PC-9 (cell line): Measurements from ENCODE around the gene SLC48A1. TPM values are rescaled to one million over a fixed set of nuclear protein-coding genes. Genes with fewer than 3 reads are reported as not detected.

ENCODE experiments used
- BruUV-seq: library from RNA; stranded (reverse); fragments of 400-500 nt; replicated peaks from 2 replicates; lab custom pipeline; 2021; lab: Mats Ljungman, UMichigan
- CTCF ChIA-PET: fragments of 300-600 bp; sonication (Branson Sonifier 250); formaldehyde crosslinking; loops from one replicate; lab custom pipeline; 2022; ENCODE audit warnings: antibody characterized with exemption; lab: Charles Lee
- POLR2A ChIA-PET: fragments of 300-600 bp; sonication (Branson Sonifier 250); formaldehyde crosslinking; loops from one replicate; lab custom pipeline; 2022; ENCODE audit warnings: antibody characterized with exemption; ENCODE audit not compliant: unreplicated experiment; lab: Charles Lee
- DNase-seq, 2 experiments: peaks; one replicate each; pipeline versions ENCODE4 v3.0.0 to v3.0.0-alpha.2; 2015 to 2022; ENCODE audit warnings: mixed read lengths in 1 of 2
- H2AFZ ChIP-seq: fragments of 200-600 bp; sonication (generic); 2 replicates; pipeline ENCODE4 v1.8.1; 2017; ENCODE audit warnings: antibody characterized with exemption
- H3F3A ChIP-seq: fragments of 200-600 bp; sonication (generic); 2 replicates; pipeline ENCODE4 v1.8.1; 2017; ENCODE audit warnings: antibody characterized with exemption, mild to moderate bottlenecking, low read depth; ENCODE audit not compliant: insufficient read depth
- H3K27ac ChIP-seq: fragments of 200-600 bp; sonication (generic); 2 replicates; pipeline ENCODE4 v1.6.1; 2016; ENCODE audit warnings: mixed run types
- H3K27me3 ChIP-seq: fragments of 200-600 bp; sonication (generic); 2 replicates; pipeline ENCODE4 v1.6.1; 2016; ENCODE audit warnings: low read depth, mixed run types; ENCODE audit not compliant: insufficient read depth
- H3K36me3 ChIP-seq: fragments of 200-600 bp; sonication (generic); 2 replicates; pipeline ENCODE4 v1.6.1; 2016; ENCODE audit warnings: low read depth, mixed run types
- H3K4me1 ChIP-seq: fragments of 200-600 bp; sonication (generic); replicated peaks from 2 replicates; pipeline ENCODE4 v1.6.1; 2016; ENCODE audit warnings: mixed run types; ENCODE audit not compliant: insufficient read depth
- H3K4me2 ChIP-seq: fragments of 200-600 bp; sonication (generic); 2 replicates; pipeline ENCODE4 v1.6.1; 2017; ENCODE audit warnings: mixed run types
- H3K4me3 ChIP-seq: fragments of 200-600 bp; sonication (generic); 2 replicates; pipeline ENCODE4 v1.6.1; 2016; ENCODE audit warnings: mixed run types
- H3K79me2 ChIP-seq: fragments of 200-600 bp; sonication (generic); 2 replicates; pipeline ENCODE4 v1.6.1; 2017; ENCODE audit warnings: low read depth, mixed run types
- H3K9me2 ChIP-seq: fragments of 200-600 bp; sonication (generic); 2 replicates; pipeline ENCODE4 v1.8.1; 2017; ENCODE audit warnings: mild to moderate bottlenecking; ENCODE audit not compliant: insufficient read depth
- H3K9me3 ChIP-seq: fragments of 200-600 bp; sonication (generic); 2 replicates; pipeline ENCODE4 v1.8.1; 2016; ENCODE audit warnings: low read depth; ENCODE audit not compliant: insufficient read depth
- H4K20me1 ChIP-seq: fragments of 200-600 bp; sonication (generic); 2 replicates; pipeline ENCODE4 v1.8.1; 2017; ENCODE audit not compliant: insufficient read depth
- EZH2 ChIP-seq: fragments of 200-600 bp; sonication (generic); IDR thresholded peaks from 2 replicates; pipeline ENCODE4 v1.8.0; 2017; ENCODE audit warnings: antibody characterized with exemption, low read depth
- intact Hi-C: fragments of 100-400 bp; cut with micrococcal nuclease; formaldehyde crosslinking; loops from one replicate; pipeline ENCODE4 v1.10.0; 2022; ENCODE audit not compliant: unreplicated experiment
- total RNA-seq: library from RNA; stranded (reverse); gene quantifications from 2 replicates; pipeline ENCODE4 v1.2.3, GENCODE V29; 2021
- TF ChIP-seq, protein P1 (sequence below): fragments of 200-600 bp; sonication (generic); conservative IDR thresholded peaks from 2 replicates; pipeline ENCODE4 v1.6.1; 2017; ENCODE audit warnings: mixed run types, antibody characterized with exemption, mild to moderate bottlenecking, moderate library complexity

The SLC48A1 gene
- total RNA-seq, 1 experiment from 2014 or later, result 108 TPM

GRCh38 chr12:47736877-47737676 is 36.0 kb upstream of the SLC48A1 start:
- Histone ChIP-seq H3K36me3 (no peaks in the 10 kb centered on the region), H4K20me1 (no peaks in the 10 kb centered on the region), H3K4me2 (no peak overlapping the region), H3K9me3 (no peaks in the 10 kb centered on the region), H3K79me2 (no peaks in the 10 kb centered on the region), H3K4me3 (no peak overlapping the region), H3K4me1 (peaks cover 8% of the 10 kb centered on the region; the same call in 1 of the 2 replicates), H3K27me3 (no peaks in the 10 kb centered on the region), H3F3A (peaks cover 5% of the 10 kb centered on the region), H2AFZ (no peak overlapping the region), H3K9me2 (no peaks in the 10 kb centered on the region), H3K27ac (no peak overlapping the region)
- POLR2A ChIA-PET, result interaction anchor here (0.6 kb wide), 1 partner anchor 460 kb away, joined by 3 read pairs; no protein-coding TSS in a partner anchor
- CTCF ChIA-PET, result interaction anchor here (1.0 kb wide), 2 partner anchors 29 to 101 kb away, joined by 3 read pairs; no protein-coding TSS in a partner anchor
- BruUV-seq, result no TSS peak
- TF ChIP-seq EZH2, result no peak
- TF ChIP-seq, protein P1, sequence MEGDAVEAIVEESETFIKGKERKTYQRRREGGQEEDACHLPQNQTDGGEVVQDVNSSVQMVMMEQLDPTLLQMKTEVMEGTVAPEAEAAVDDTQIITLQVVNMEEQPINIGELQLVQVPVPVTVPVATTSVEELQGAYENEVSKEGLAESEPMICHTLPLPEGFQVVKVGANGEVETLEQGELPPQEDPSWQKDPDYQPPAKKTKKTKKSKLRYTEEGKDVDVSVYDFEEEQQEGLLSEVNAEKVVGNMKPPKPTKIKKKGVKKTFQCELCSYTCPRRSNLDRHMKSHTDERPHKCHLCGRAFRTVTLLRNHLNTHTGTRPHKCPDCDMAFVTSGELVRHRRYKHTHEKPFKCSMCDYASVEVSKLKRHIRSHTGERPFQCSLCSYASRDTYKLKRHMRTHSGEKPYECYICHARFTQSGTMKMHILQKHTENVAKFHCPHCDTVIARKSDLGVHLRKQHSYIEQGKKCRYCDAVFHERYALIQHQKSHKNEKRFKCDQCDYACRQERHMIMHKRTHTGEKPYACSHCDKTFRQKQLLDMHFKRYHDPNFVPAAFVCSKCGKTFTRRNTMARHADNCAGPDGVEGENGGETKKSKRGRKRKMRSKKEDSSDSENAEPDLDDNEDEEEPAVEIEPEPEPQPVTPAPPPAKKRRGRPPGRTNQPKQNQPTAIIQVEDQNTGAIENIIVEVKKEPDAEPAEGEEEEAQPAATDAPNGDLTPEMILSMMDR, result no peak
- no peak for DNase-seq
- intact Hi-C loops, result no loop called here

DNA sequence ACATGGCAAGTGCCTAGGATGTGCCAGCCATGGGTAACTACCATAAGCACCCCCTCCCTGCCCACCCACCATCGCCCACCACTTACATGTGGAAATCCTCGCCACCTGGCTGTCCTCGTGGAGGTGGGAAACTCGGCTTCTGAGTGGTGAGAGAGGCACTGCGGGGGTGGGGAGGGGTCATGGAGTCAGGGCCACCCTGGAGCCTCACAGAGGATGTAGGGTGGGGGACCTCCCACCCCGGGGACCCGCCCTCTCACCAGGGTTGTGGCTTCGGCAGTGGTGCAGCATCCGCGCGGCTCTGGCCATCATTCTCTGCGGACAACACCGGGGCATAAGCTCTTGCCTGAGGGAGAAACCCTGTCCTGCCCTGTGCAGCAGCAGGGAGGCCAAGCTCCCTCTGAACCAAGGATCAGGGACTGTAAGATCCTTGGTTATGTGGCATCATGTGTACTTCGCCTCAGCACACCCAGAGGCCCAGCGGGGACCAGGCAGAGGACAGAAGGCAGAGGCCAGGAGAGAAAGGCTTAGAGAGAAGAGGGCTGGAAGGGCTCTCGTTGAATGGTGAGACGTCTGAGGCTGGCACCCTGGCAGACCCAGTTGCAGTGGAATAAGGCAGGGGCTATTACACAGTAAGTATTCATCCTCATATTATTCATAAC is 35.0 kb upstream of the SLC48A1 start:
- Histone ChIP-seq H3K27me3 (no peaks in the 10 kb centered on the region), H3F3A (peaks cover 5% of the 10 kb centered on the region), H3K27ac (no peak overlapping the region), H4K20me1 (no peaks in the 10 kb centered on the region), H3K4me1 (peaks cover 8% of the 10 kb centered on the region; the same call in 1 of the 2 replicates), H3K4me3 (no peak overlapping the region), H3K9me3 (no peaks in the 10 kb centered on the region), H3K79me2 (no peaks in the 10 kb centered on the region), H2AFZ (no peak overlapping the region), H3K9me2 (no peaks in the 10 kb centered on the region), H3K36me3 (no peaks in the 10 kb centered on the region), H3K4me2 (no peak overlapping the region)
- intact Hi-C loops, result no loop called here
- POLR2A ChIA-PET, result no interaction called here
- CTCF ChIA-PET, result no interaction called here
- DNase-seq, result no peak
- TF ChIP-seq EZH2, result no peak
- TF ChIP-seq, protein P1, result no peak
- no TSS peak for BruUV-seq

DNA sequence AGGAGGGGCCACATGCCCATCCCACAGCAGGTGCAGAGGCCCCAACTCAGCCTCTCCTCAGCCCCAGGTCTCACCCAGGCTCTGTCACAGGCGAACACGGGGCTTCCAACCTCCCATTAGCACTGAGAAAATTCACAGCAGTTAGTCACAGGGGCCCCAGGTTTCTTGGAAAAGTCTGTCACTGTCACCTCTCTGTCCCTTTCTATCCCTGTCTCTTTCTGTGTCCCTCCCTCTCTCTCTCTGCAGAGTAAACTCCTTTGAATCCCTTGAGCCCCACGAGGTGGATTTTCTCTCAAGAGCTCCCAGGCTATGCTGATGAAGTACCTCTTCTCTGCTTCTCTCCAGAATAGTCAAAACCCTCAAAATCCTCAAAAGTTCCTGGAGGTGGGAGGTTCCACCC is 33.7 kb upstream of the SLC48A1 start:
- H3K9me3 ChIP-seq, result no peaks in the 10 kb centered on the region
- H3K4me1 ChIP-seq, result peaks cover 8% of the 10 kb centered on the region
- H4K20me1 ChIP-seq, result no peaks in the 10 kb centered on the region
- H3K9me2 ChIP-seq, result no peaks in the 10 kb centered on the region
- peaks cover 5% of the 10 kb centered on the region for H3F3A ChIP-seq
- H2AFZ ChIP-seq, result no peak overlapping the region
- intact Hi-C loops, result no loop called here
- H3K27ac ChIP-seq, result no peak overlapping the region
- ChIA-PET CTCF (interaction anchor here (0.6 kb wide), 1 partner anchor 1077 kb away, joined by 3 read pairs; no protein-coding TSS in a partner anchor), POLR2A (no interaction called here)
- H3K27me3 ChIP-seq, result no peaks in the 10 kb centered on the region
- H3K36me3 ChIP-seq, result no peaks in the 10 kb centered on the region
- no peak for DNase-seq
- BruUV-seq, result no TSS peak
- no peak for TF ChIP-seq EZH2
- TF ChIP-seq, protein P1, result no peak
- H3K79me2 ChIP-seq, result no peaks in the 10 kb centered on the region
- no peak overlapping the region for H3K4me3 ChIP-seq
- no peak overlapping the region for H3K4me2 ChIP-seq
